Prostate gland (tissue), 2 donors: ENCODE results near the gene GPBP1. TPM values are rescaled to one million over a fixed set of nuclear protein-coding genes. Genes with fewer than 3 reads are reported as not detected.
"Not testable (repeated sequence)": the region's sequence is repeated elsewhere in the genome, so short reads cannot be mapped to it uniquely, and the experiment has no call there.

Experiments
- DNase-seq: peaks from one replicate; pipeline ENCODE4 v3.0.0-alpha.2; 2019; ENCODE audit warnings: low spot score
- H3K27ac ChIP-seq, 2 donors: fragments of 200-600 bp; sonication (generic); 2 replicates each; pipeline ENCODE4 v1.5.1; 2017 to 2019
- H3K27me3 ChIP-seq: fragments of 200-600 bp; sonication (generic); replicated peaks from 2 replicates; pipeline ENCODE4 v1.5.1; 2019; ENCODE audit not compliant: insufficient read depth
- H3K36me3 ChIP-seq, 2 donors: fragments of 200-600 bp; sonication (generic); 1 replicate in 1 of 2; 2 replicates in 1 of 2; pipeline versions ENCODE4 v1.5.1 to v1.8.1; 2017 to 2019
- H3K4me1 ChIP-seq: fragments of 200-600 bp; sonication (generic); replicated peaks from 2 replicates; pipeline ENCODE4 v1.5.1; 2019
- H3K4me3 ChIP-seq, 2 donors: fragments of 200-600 bp; sonication (generic); 2 replicates each; pipeline ENCODE4 v1.5.1; 2017 to 2019
- H3K9me3 ChIP-seq: fragments of 200-600 bp; sonication (generic); 2 replicates; pipeline ENCODE4 v1.5.1; 2017
- POLR2A ChIP-seq: fragments of 450-650 bp; IDR thresholded peaks from one replicate; pipeline ENCODE4 v1.6.1; 2016; ENCODE audit warnings: antibody characterized with exemption, mild to moderate bottlenecking
- POLR2AphosphoS5 ChIP-seq: sonication (generic); formaldehyde crosslinking; IDR thresholded peaks from one replicate; pipeline ENCODE4 v1.6.1; 2017; ENCODE audit warnings: antibody characterized with exemption
- WGBS: methylation state at CpG from one replicate; pipeline ENCODE4 v1.1.5; 2018; 5-methylcytosine and 5-hydroxymethylcytosine counted together
- intact Hi-C: fragments of 100-400 bp; cut with DNase I; formaldehyde crosslinking; loops from one replicate; pipeline ENCODE4 v1.14.2; 2022
- total RNA-seq, 2 donors: library from RNA; depleted of rRNA; stranded (reverse); fragments of >200 nt; gene quantifications; one replicate each; pipeline ENCODE4 v1.1.0, GENCODE V29; 2016
- TF ChIP-seq, protein P1 (sequence below), 4 experiments: fragments of 200-600 bp in 2 of 4; fragments of 450-650 bp in 2 of 4; sonication (generic) in 2 of 4; IDR thresholded peaks; 1 replicate in 3 of 4; 2 replicates in 1 of 4; pipeline ENCODE4 v1.5.1; 2016 to 2019; ENCODE audit warnings: antibody characterized with exemption in 4 of 4, mild to moderate bottlenecking in 2 of 4, moderate library complexity in 2 of 4

GPBP1 gene
- total RNA-seq, 2 donors from 2014 or later: 63.4 to 84.6 TPM

DNA sequence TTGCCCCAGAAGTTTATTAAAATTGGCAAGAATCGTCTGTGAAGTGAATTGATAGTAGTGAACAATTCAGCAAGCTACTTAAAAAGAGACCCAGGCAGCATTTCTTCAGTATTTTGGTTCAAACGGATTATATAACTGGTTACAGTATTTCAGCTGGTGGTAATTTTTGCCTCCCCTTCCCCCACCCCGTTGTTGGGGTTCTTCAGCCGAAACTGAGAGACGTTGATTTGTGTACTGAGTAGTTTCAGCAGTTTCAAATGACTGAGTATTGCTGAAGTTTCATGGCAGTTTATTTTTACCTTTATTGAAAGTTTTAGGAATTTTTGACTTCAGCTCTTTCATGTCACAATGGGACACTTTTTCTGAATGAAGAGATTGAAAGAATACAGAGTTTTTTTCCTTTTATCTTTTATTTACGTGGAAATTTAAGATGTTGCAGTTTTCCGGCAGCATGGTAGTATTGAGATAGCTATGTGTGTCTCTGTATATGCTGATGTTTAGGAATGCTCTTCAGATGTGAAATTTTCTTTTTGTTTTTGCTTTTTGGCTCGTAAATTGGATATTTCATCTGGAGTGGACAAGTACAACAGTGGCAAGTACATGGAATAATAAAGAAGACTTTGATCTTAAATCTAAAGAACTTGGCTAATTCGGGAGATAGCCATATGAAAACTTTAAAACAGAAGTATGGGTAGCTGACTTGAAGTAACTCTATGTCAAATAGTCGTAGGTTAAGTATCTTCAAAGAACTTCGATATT lies 1.9 kb downstream of the GPBP1 start:
- 2% methylated on average over 11 of the region's 11 CpGs for WGBS
- H3K9me3 ChIP-seq: no peaks in the 10 kb centered on the region
- intact Hi-C loops: loop anchor here (2.0 to 10.0 kb wide), 2 partner anchors 267 to 1181 kb away; partner anchors contain the start of genes IL6ST and SETD9

DNA sequence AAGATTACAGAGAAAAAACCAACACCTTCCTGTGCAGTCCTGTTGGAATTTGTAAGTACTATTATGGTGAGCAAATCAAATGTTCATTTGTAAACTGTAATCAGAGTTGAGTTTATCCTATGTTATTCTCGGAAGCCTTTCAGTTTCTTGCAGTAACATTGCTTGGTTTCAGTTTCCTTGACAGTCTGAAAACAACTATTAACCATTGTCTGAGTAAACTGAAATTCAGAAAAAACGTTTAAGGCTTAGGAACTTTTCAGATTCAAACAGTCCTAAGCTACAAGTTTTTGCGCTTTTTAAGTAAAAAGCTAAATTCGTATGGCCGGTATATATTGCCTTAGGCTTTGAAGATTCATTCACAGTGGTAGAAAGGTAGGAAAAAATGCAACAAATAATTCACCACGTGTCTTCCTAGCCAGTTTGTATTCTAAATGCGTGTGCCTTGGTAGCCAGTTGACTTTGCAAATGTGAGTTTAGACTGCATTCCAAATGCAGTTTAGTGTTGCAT lies 2.5 kb downstream of the GPBP1 start:
- no peak for DNase-seq
- no peaks in the 10 kb centered on the region for H3K9me3 ChIP-seq
- no peaks in the 10 kb centered on the region for H3K27me3 ChIP-seq
- H3K4me3 ChIP-seq: peak overlapping the region; percentile 92 to 99
- H3K4me1 ChIP-seq: peaks cover 4% of the 10 kb centered on the region
- WGBS: 6% methylated on average over 7 of the region's 7 CpGs
- intact Hi-C loops: loop anchor here (10.0 kb wide), 1 partner anchor 1182 kb away; the partner anchor contains the start of gene IL6ST
- TF ChIP-seq POLR2AphosphoS5 (peak; percentile 41), POLR2A (no peak)
- TF ChIP-seq, protein P1, sequence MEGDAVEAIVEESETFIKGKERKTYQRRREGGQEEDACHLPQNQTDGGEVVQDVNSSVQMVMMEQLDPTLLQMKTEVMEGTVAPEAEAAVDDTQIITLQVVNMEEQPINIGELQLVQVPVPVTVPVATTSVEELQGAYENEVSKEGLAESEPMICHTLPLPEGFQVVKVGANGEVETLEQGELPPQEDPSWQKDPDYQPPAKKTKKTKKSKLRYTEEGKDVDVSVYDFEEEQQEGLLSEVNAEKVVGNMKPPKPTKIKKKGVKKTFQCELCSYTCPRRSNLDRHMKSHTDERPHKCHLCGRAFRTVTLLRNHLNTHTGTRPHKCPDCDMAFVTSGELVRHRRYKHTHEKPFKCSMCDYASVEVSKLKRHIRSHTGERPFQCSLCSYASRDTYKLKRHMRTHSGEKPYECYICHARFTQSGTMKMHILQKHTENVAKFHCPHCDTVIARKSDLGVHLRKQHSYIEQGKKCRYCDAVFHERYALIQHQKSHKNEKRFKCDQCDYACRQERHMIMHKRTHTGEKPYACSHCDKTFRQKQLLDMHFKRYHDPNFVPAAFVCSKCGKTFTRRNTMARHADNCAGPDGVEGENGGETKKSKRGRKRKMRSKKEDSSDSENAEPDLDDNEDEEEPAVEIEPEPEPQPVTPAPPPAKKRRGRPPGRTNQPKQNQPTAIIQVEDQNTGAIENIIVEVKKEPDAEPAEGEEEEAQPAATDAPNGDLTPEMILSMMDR (IDR thresholded peaks at IDR 0.05): no peak
- H3K27ac ChIP-seq: peak overlapping the region; percentile 100
- H3K36me3 ChIP-seq: no peaks in the 10 kb centered on the region

More for the DNA sequence above, 1.9 kb downstream of the GPBP1 start:
- peak overlapping the region; percentile 100 for H3K27ac ChIP-seq
- no peak for DNase-seq
- no peaks in the 10 kb centered on the region for H3K27me3 ChIP-seq
- no peaks in the 10 kb centered on the region for H3K36me3 ChIP-seq
- peak overlapping the region; percentile 92 to 99 for H3K4me3 ChIP-seq
- H3K4me1 ChIP-seq: peaks cover 4% of the 10 kb centered on the region
- TF ChIP-seq, protein P1 (IDR thresholded peaks at IDR 0.05): no peak
- TF ChIP-seq POLR2A (no peak), POLR2AphosphoS5 (peak; percentile 24)

DNA sequence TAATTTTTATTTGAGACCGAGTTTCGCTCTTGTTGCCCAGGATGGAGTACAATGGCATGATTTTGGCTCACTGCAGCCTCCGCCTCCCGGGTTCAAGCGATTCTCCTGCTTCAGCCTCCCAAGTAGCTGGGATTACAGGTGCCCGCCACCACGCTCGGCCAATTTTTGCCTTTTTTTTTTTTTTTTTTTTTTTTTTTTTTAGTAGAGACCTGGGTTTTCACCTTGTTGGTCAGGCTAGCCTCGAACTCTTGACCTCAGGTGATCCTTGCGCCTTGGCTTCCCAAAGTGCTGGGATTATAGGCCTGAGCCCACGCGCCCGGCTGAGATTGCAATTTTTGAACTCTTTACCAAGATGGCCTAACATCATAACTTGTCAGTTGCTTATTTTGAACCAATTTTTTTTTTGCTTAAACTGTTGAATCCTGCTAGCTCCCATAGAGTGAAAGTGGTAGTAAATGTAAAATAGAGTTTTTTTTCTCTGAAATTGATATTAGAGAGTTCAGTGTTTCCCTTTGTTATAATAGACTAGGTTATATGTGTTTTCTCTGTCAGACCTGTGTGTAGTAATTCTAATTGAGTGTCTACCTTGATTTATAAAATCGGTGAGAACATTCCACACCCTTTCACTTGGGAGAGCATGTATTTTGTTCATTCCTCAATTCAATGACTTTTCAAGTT lies 3.8 kb downstream of the GPBP1 start:
- intact Hi-C loops: loop anchor here (10.0 kb wide), 1 partner anchor 1183 kb away; the partner anchor contains the start of gene IL6ST

DNA sequence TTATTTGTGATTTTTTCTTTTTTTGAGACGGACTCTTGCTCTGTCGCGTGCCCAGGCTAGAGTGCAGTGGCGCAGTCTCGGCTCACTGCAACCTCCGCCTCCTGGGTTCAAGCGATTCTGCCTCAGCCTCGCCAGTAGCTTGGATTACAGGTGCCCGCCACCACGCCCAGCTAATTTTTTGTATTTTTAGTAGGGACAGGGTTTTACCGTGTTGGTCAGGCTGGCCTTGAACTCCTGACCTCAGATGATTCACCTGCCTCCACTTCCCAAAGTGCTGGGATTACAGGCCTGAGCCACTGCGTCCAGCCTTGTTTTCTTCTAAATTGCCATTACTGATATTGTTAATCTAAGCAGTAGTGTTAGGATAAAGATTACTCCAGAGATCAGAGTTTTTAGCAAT lies 4.4 kb downstream of the GPBP1 start:
- not testable (repeated sequence) for H3K27me3 ChIP-seq, H3K27ac ChIP-seq, H3K9me3 ChIP-seq, H3K36me3 ChIP-seq, H3K4me1 ChIP-seq, DNase-seq
- H3K4me3 ChIP-seq: peak overlapping the region; percentile 1 to 25
- 72% methylated on average over 12 of the region's 12 CpGs for WGBS
- intact Hi-C loops: loop anchor here (10.0 kb wide), 1 partner anchor 1183 kb away; the partner anchor contains the start of gene IL6ST

More for the DNA sequence above, 3.8 kb downstream of the GPBP1 start:
- 89% methylated on average over 14 of the region's 14 CpGs for WGBS
- no peak overlapping the region for H3K27ac ChIP-seq
- H3K9me3 ChIP-seq: no peaks in the 10 kb centered on the region
- peaks cover 4% of the 10 kb centered on the region for H3K4me1 ChIP-seq
- no peak for TF ChIP-seq POLR2AphosphoS5
- peak overlapping the region; percentile 92 to 99 for H3K4me3 ChIP-seq
- H3K27me3 ChIP-seq: no peaks in the 10 kb centered on the region
- no peaks in the 10 kb centered on the region for H3K36me3 ChIP-seq
- no peak for DNase-seq

DNA sequence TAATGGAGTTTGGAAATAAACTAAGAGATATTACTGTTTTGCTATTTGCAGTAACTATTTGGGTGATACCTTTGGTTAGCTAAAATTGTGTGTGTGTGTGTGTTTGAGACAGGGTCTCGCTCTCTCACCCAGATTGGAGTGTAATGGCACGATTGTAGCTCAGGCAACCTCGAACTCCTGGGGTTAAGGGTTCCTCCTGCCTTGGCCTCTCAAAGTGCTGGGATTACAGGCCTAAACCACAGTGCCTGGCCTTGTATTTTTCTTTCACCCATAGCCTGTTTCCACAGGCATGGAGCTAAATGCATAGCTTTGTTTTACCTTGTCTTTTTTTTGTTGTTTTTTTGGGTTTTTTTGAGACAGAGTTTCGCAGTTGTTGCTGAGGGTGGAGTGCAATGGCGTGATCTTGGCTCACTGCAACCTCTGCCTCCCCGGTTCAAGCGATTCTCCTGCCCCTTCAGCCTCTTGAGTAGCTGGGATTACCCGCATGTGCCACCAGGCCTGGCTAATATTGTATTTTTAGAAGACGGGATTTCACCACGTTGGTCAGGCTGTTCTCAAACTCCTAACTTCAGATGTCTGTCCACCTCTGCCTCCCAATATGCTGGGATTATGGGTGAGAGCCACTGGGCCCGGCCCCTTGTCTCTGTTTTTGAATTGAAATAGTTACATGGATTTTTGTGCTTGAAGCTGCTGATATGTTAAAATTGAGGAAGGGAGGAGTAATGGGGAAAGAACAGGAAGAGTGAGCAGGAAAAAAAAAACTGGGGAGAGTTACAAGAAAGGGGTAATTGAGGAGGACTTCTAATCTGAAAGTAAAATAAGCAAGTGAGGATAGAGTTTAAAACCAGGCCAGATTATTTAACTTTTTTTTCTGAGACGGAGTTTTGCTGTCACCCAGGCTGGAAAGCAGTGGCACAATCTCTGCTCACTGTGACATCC lies 5.7 kb downstream of the GPBP1 start:
- no peak for DNase-seq
- H3K27me3 ChIP-seq: no peaks in the 10 kb centered on the region
- H3K36me3 ChIP-seq: no peaks in the 10 kb centered on the region
- intact Hi-C loops: loop anchor here (10.0 kb wide), 1 partner anchor 1185 kb away; the partner anchor contains the start of gene IL6ST
- 38% methylated on average over 12 of the region's 12 CpGs for WGBS
- H3K4me1 ChIP-seq: peaks cover 4% of the 10 kb centered on the region
- H3K27ac ChIP-seq: peak overlapping the region in 1 of 2 donors; percentile 7
- H3K4me3 ChIP-seq: peak overlapping the region; percentile 2 to 25
- TF ChIP-seq POLR2A (no peak), POLR2AphosphoS5 (no peak)
- TF ChIP-seq, protein P1 (IDR thresholded peaks at IDR 0.05): no peak
- no peaks in the 10 kb centered on the region for H3K9me3 ChIP-seq
